ENCODE results near the gene DPM2.

DPM2 gene

GRCh38 chr9:127938298-127938690 lies 640 bp upstream of the DPM2 start:
- no peak for TF ChIP-seq CTCF (conservative IDR thresholded peaks at IDR 0.05)
- peak overlapping the region; percentile 78 for H3K27ac ChIP-seq

GRCh38 chr9:127937056-127937387 lies 632 bp downstream of the DPM2 start:
- H3K27ac ChIP-seq: peak overlapping the region; percentile 78
- no peak for TF ChIP-seq CTCF (conservative IDR thresholded peaks at IDR 0.05)

- H3K27ac ChIP-seq: peak overlapping the region; percentile 78; the same call in 1 of the 2 replicates
These were observed 1.3 kb downstream of the DPM2 start for GRCh38 chr9:127936347-127936852.

GRCh38 chr9:127935765-127936221 lies 1.9 kb downstream of the DPM2 start:
- no peak for TF ChIP-seq CTCF (conservative IDR thresholded peaks at IDR 0.05)
- no peak overlapping the region for H3K27ac ChIP-seq

More at GRCh38 chr9:127936347-127936852, 1.3 kb downstream of the DPM2 start:
- TF ChIP-seq CTCF (conservative IDR thresholded peaks at IDR 0.05): no peak

- no peak overlapping the region for H3K27ac ChIP-seq
- no peak for TF ChIP-seq CTCF (conservative IDR thresholded peaks at IDR 0.05)
These were observed 2.7 kb downstream of the DPM2 start for GRCh38 chr9:127934986-127935385.

- no peak for TF ChIP-seq CTCF (conservative IDR thresholded peaks at IDR 0.05)
- no peak overlapping the region for H3K27ac ChIP-seq
These were observed 3.4 kb downstream of the DPM2 start for GRCh38 chr9:127934248-127934647.

- peak overlapping the region; percentile 50 for H3K27ac ChIP-seq
- TF ChIP-seq CTCF (conservative IDR thresholded peaks at IDR 0.05): no peak
These were observed 6.4 kb downstream of the DPM2 start for GRCh38 chr9:127931092-127931881.
